Smooth muscle cell of the coronary artery (primary cell): ENCODE results near the gene VAMP3. TPM values are rescaled to one million over a fixed set of nuclear protein-coding genes. Genes with fewer than 3 reads are reported as not detected.

Source experiments
- total RNA-seq: library from RNA; depleted of rRNA; stranded (reverse); fragments of >200 nt; gene quantifications from 2 replicates; pipeline ENCODE4 v1.2.3, GENCODE V29; 2014; ENCODE audit warnings: low replicate concordance

The VAMP3 gene
- total RNA-seq, result 52.8 and 71.0 TPM in 2 replicates

GRCh38 chr1:7770997-7771822, at the start of gene VAMP3:
Gene VAMP3, plus strand, starts transcription at chr1:7771296. Its CDS starts 88 bp downstream, at chr1:7771384.

GRCh38 chr1:7783826-7784491, 12.9 kb downstream of the VAMP3 start, which contains the start of gene PER3:
Gene PER3, plus strand, starts transcription at chr1:7784291. Its CDS starts 587 bp downstream, at chr1:7784878.

Other genes with a start within 250 kb of the VAMP3 start
- gene PER3, start 13.0 kb downstream of the VAMP3 start, total RNA-seq, result 2.0 and 4.4 TPM in 2 replicates
- not detected in 2 replicates for gene UTS2, start 81.8 kb downstream of the VAMP3 start, total RNA-seq
- 1.2 TPM in 1 of 2 replicates, not detected in the other for gene TNFRSF9, start 169.5 kb downstream of the VAMP3 start, total RNA-seq
- gene PARK7, start 190.4 kb downstream of the VAMP3 start, total RNA-seq, result 299 and 380 TPM in 2 replicates